Mesothelial cell of epicardium (in vitro differentiated cells): ENCODE measurements around the gene ZC3H18. TPM values are rescaled to one million over a fixed set of nuclear protein-coding genes. Genes with fewer than 3 reads are reported as not detected.

Source experiments
- DNase-seq, 2 experiments: peaks; one replicate each; pipeline ENCODE4 v3.0.0; 2021; ENCODE audit warnings: low spot score in 2 of 2; ENCODE audit not compliant: unreplicated experiment in 2 of 2
- H3K27ac Mint-ChIP-seq: 2 replicates; pipeline ENCODE4 v1.8.0; 2021; ENCODE audit warnings: mixed read lengths
- H3K27me3 Mint-ChIP-seq: 2 replicates; pipeline ENCODE4 v1.8.0; 2021; ENCODE audit warnings: low read depth, mixed read lengths
- H3K36me3 Mint-ChIP-seq: 2 replicates; pipeline ENCODE4 v1.8.0; 2021; ENCODE audit warnings: mixed read lengths
- H3K4me1 Mint-ChIP-seq: 2 replicates; pipeline ENCODE4 v1.8.0; 2021; ENCODE audit warnings: mixed read lengths
- H3K4me3 Mint-ChIP-seq: 2 replicates; pipeline ENCODE4 v1.8.0; 2021; ENCODE audit warnings: mild to moderate bottlenecking, moderate library complexity, mixed read lengths
- H3K9me3 Mint-ChIP-seq: 2 replicates; pipeline ENCODE4 v1.8.0; 2021; ENCODE audit warnings: mixed read lengths
- total RNA-seq: library from RNA; stranded (reverse); gene quantifications from 3 replicates; pipeline ENCODE4 v1.2.1, GENCODE V29; 2021
- TF ChIP-seq, protein P1 (sequence below): fragments of 200-600 bp; sonication (generic); IDR thresholded peaks from one replicate; pipeline ENCODE4 v1.5.0; 2021; ENCODE audit warnings: antibody characterized with exemption; ENCODE audit not compliant: unreplicated experiment

The ZC3H18 gene
- total RNA-seq, 1 donor from 2014 or later, result 62.2 TPM

DNA sequence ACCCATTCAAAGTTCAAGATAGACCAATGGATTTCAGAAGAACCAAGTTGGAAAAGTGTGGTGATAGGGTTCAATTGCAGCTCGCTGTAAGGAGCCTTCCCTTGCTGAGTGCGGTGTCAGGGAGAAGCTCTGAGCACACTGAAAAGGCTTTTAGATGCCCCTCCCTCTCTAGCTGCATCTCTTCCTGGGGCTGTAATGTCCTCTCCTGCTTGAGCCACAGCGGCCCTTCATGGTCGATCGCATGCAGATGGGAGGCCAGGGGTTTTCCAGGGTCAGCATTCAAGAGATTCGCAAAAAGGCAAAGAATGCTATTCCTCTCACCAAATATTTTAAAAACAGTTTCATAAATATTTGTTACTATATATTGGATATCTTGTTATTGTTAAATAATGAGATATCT, 23.7 kb downstream of the ZC3H18 start:
- Mint-ChIP-seq H3K4me1 (no peaks in the 10 kb centered on the region), H3K36me3 (peaks cover 32% of the 10 kb centered on the region), H3K9me3 (no peaks in the 10 kb centered on the region), H3K4me3 (no peak overlapping the region), H3K27me3 (no peaks in the 10 kb centered on the region), H3K27ac (no peak overlapping the region)
- DNase-seq, result no peak
- TF ChIP-seq, protein P1, sequence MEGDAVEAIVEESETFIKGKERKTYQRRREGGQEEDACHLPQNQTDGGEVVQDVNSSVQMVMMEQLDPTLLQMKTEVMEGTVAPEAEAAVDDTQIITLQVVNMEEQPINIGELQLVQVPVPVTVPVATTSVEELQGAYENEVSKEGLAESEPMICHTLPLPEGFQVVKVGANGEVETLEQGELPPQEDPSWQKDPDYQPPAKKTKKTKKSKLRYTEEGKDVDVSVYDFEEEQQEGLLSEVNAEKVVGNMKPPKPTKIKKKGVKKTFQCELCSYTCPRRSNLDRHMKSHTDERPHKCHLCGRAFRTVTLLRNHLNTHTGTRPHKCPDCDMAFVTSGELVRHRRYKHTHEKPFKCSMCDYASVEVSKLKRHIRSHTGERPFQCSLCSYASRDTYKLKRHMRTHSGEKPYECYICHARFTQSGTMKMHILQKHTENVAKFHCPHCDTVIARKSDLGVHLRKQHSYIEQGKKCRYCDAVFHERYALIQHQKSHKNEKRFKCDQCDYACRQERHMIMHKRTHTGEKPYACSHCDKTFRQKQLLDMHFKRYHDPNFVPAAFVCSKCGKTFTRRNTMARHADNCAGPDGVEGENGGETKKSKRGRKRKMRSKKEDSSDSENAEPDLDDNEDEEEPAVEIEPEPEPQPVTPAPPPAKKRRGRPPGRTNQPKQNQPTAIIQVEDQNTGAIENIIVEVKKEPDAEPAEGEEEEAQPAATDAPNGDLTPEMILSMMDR, result no peak

DNA sequence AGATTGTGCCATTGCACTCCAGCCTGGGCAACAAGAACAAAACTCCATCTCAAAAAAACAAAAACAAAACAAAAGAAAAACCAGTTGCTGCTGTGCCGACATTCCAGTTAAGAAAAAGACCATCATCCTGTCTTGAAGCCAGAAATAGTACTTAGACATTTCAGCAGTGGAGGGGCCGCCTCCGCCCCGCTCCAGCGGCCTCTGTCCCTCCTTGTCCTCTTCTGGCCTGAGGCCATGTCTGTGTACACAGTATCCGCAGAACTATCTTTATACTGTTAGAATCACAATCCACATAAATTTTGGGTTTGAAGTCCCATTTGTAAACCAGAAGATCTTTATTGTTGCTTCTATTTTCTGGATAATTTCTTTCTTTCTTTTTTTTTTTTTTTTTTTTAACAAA, 24.9 kb downstream of the ZC3H18 start:
- no peak overlapping the region for H3K4me3 Mint-ChIP-seq
- H3K27me3 Mint-ChIP-seq, result no peaks in the 10 kb centered on the region
- no peaks in the 10 kb centered on the region for H3K4me1 Mint-ChIP-seq
- peaks cover 28% of the 10 kb centered on the region for H3K36me3 Mint-ChIP-seq
- no peak overlapping the region for H3K27ac Mint-ChIP-seq
- H3K9me3 Mint-ChIP-seq, result no peaks in the 10 kb centered on the region
- no peak for DNase-seq
- TF ChIP-seq, protein P1, result no peak

DNA sequence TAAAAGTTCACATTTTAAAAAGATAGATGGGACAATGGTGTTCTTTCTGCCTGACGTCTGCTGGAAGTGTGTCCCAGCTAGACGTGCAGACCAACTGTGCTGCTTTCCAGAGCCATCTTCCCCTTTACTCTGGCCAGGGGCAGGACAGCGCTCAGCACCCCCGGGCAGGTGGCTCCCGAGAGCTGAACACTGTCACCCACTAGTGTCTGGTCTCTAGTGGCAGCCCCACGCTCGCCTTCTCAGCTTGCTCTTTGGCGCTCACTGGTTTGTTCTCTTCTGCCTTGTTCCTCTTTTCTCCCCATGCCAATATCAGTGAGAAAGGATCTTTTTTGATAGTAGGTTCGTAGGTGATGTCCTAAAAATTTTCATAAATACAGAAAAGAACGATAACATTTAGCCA, 25.7 kb downstream of the ZC3H18 start:
- H3K9me3 Mint-ChIP-seq, result no peaks in the 10 kb centered on the region
- H3K36me3 Mint-ChIP-seq, result peaks cover 32% of the 10 kb centered on the region
- no peak for DNase-seq
- no peak overlapping the region for H3K4me3 Mint-ChIP-seq
- H3K27me3 Mint-ChIP-seq, result no peaks in the 10 kb centered on the region
- TF ChIP-seq, protein P1, result no peak
- H3K27ac Mint-ChIP-seq, result no peak overlapping the region
- no peaks in the 10 kb centered on the region for H3K4me1 Mint-ChIP-seq

DNA sequence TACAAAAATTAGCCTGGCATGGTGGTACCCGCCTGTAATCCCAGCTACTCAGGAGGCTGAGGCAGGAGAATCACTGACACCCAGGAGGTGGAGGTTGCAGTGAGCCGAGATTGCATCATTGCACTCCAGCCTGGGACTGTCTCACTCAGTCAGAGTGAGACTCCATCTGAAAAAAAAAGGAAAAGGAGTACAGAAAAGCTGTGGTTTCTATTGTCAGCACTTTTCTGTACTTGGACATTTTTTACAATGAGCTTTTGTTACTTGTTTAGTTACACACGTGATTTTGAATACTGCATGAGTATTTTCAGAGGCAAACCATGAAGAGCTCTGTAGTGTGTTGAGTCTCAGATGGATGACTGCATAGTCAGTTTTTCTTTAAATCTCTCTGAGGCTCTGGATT, 26.3 kb downstream of the ZC3H18 start:
- Mint-ChIP-seq H3K4me3 (no peak overlapping the region), H3K9me3 (no peaks in the 10 kb centered on the region), H3K27ac (no peak overlapping the region), H3K36me3 (peaks cover 34% of the 10 kb centered on the region), H3K4me1 (no peaks in the 10 kb centered on the region), H3K27me3 (no peaks in the 10 kb centered on the region)
- DNase-seq, result no peak
- TF ChIP-seq, protein P1, result no peak

DNA sequence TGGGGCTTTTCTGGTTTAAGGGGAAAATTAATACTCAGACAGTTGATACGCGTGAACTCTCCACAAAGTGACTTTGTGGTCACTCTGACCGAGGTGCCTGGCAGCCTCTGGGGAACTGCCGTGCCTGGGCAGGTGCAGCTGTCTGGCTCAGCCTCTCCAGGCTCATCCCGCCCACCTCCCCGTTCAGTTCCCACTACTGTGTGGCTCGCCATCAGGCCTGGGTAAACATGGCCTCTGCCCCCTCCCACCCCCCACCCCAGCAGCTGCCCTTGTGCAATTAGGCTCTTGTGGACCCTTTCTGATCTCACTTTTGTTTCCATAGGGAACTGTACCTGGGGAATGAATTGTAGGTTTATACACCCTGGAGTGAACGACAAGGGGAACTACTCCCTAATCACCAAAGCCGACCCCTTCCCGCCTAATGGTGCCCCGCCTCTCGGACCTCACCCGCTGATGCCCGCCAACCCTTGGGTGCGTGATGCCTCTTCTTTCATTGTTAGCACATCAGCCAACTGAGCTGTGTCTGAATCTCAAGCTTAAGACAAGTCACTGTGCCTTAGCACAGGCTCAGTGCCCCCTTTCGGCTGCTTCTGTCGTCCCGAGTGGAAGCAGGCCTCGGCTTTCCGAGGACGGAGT, 27.8 kb downstream of the ZC3H18 start:
- Mint-ChIP-seq H3K36me3 (peaks cover 36% of the 10 kb centered on the region), H3K27ac (no peak overlapping the region)

More for the DNA sequence above, 27.8 kb downstream of the ZC3H18 start:
- DNase-seq, result no peak
- no peaks in the 10 kb centered on the region for H3K27me3 Mint-ChIP-seq
- H3K9me3 Mint-ChIP-seq, result no peaks in the 10 kb centered on the region
- no peaks in the 10 kb centered on the region for H3K4me1 Mint-ChIP-seq
- TF ChIP-seq, protein P1, result no peak
- no peak overlapping the region for H3K4me3 Mint-ChIP-seq
